ENCODE measurements around the gene VAMP5. TPM values are rescaled to one million over a fixed set of nuclear protein-coding genes. Genes with fewer than 3 reads are reported as not detected.
"Not testable (repeated sequence)": the region's sequence is repeated elsewhere in the genome, so short reads cannot be mapped to it uniquely, and the experiment has no call there.

The VAMP5 gene
- total RNA-seq, 1 donor from 2014 or later, result 8.8 TPM

DNA sequence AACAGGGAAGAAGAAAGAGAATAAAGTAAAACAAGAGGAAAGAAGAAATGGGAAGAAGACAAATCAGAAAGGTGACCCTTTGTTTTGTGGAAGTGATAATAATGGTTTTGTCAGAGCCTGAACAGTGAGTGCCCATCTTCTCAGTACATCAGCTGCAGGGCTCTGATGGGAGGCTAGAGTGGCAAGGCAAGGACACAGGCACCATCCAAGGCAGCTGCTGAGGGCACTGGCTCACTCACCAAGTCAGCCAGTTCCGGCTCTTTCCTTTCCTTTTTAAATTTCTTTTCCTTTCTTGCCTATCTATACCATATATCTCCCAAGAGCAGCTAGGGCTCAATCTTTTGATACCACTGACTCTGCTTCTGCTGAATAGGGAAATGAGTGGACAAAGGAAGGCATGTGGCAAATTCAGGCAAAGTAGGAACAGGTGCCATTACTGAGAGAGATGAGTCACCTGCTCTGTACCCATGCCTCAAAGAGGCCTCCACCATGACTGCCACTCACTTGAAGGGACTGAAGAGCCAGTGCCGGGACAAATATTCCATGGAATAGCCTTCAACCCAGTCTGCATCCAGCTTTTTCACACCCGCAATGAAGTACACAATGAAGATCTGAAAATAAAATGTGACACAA is 29.1 kb upstream of the VAMP5 start:
- Mint-ChIP-seq H3K4me1 (peaks cover 13% of the 10 kb centered on the region), H3K27me3 (no peaks in the 10 kb centered on the region), H3K4me3 (no peak overlapping the region), H3K9me3 (no peaks in the 10 kb centered on the region), H3K36me3 (ENCODE audit: low read depth) (peaks cover 87% of the 10 kb centered on the region), H3K27ac (no peak overlapping the region)
- DNase-seq, result no peak
- ATAC-seq (ENCODE audit: low read depth), result no peak
- ChIA-PET CTCF (interaction anchor here (1.0 to 8.4 kb wide), 3 partner anchors 15 to 164 kb away, joined by 3 to 162 read pairs (median 3); partner anchors contain the start of gene SH2D6), POLR2A (interaction anchor here (0.8 to 8.2 kb wide), 2 partner anchors 14 to 227 kb away, joined by 3 to 84 read pairs; partner anchors contain the start of genes MAT2A and TGOLN2)
- intact Hi-C loops (cut with micrococcal nuclease), result no loop called here
- TF ChIP-seq, protein P1, sequence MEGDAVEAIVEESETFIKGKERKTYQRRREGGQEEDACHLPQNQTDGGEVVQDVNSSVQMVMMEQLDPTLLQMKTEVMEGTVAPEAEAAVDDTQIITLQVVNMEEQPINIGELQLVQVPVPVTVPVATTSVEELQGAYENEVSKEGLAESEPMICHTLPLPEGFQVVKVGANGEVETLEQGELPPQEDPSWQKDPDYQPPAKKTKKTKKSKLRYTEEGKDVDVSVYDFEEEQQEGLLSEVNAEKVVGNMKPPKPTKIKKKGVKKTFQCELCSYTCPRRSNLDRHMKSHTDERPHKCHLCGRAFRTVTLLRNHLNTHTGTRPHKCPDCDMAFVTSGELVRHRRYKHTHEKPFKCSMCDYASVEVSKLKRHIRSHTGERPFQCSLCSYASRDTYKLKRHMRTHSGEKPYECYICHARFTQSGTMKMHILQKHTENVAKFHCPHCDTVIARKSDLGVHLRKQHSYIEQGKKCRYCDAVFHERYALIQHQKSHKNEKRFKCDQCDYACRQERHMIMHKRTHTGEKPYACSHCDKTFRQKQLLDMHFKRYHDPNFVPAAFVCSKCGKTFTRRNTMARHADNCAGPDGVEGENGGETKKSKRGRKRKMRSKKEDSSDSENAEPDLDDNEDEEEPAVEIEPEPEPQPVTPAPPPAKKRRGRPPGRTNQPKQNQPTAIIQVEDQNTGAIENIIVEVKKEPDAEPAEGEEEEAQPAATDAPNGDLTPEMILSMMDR (IDR thresholded peaks at IDR 0.05), result no peak

DNA sequence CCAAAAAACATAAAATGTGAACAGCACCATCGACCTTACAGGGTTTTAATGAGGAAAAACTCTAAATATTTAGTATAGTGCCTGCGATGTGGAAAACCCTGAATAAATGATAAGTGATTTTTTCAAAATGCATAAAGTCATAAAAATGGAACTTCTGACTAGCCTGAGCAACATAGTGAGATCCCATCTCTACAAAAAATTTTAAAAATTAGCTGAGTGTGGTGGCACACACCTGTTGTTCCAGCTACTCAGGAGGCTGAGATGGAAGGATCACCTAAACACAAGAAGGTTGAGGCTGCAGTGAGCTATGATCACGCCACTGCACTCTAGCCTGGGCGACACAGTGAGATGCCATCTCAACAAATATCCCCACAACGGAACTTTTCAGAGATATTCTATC is 27.1 kb upstream of the VAMP5 start:
- Mint-ChIP-seq H3K4me3 (no peak overlapping the region), H3K4me1 (peaks cover 25% of the 10 kb centered on the region), H3K27ac (no peak overlapping the region), H3K36me3 (ENCODE audit: low read depth) (peaks cover 74% of the 10 kb centered on the region), H3K9me3 (no peaks in the 10 kb centered on the region), H3K27me3 (no peaks in the 10 kb centered on the region)
- intact Hi-C loops (cut with micrococcal nuclease), result no loop called here
- POLR2A ChIA-PET, result interaction anchor here (1.1 to 8.2 kb wide), 5 partner anchors 17 to 230 kb away, joined by 3 to 84 read pairs (median 8); partner anchors contain the start of genes MAT2A, SH2D6 and TGOLN2
- no peak for ATAC-seq (ENCODE audit: low read depth)
- CTCF ChIA-PET, result interaction anchor here (1.2 to 8.4 kb wide), 2 partner anchors 137 to 165 kb away, joined by 4 to 162 read pairs; partner anchors contain the start of gene SH2D6
- no peak for DNase-seq
- TF ChIP-seq, protein P1 (IDR thresholded peaks at IDR 0.05), result no peak

DNA sequence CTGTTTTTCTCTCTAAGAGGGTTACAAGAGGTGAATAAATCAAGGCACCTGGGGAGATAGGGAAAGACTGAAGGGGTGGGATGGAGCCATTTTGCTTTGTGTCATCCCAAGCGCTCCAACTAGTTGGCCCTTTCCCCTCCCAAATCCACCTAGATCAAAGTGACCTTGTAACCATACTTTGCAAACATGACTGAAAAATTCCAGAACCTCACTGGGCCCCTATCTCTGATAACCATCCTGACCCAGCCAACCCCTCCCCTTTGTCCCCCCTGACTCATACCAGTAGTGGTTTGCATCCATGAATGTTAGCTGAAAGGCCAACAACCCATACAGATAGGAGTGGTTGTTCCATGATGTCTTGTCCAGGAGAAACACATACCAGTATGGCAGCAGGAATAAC is 26.1 kb upstream of the VAMP5 start:
- Mint-ChIP-seq H3K27ac (no peak overlapping the region), H3K9me3 (no peaks in the 10 kb centered on the region), H3K27me3 (no peaks in the 10 kb centered on the region), H3K4me3 (no peak overlapping the region), H3K4me1 (peaks cover 27% of the 10 kb centered on the region), H3K36me3 (ENCODE audit: low read depth) (peaks cover 64% of the 10 kb centered on the region)
- intact Hi-C loops (cut with micrococcal nuclease), result no loop called here
- CTCF ChIA-PET, result no interaction called here
- DNase-seq (no peak), ATAC-seq (ENCODE audit: low read depth) (no peak)
- TF ChIP-seq, protein P1 (IDR thresholded peaks at IDR 0.05), result no peak
- POLR2A ChIA-PET, result interaction anchor here (1.0 to 5.5 kb wide), 3 partner anchors 10 to 29 kb away, joined by 3 to 68 read pairs (median 3); partner anchors contain the start of gene MAT2A

DNA sequence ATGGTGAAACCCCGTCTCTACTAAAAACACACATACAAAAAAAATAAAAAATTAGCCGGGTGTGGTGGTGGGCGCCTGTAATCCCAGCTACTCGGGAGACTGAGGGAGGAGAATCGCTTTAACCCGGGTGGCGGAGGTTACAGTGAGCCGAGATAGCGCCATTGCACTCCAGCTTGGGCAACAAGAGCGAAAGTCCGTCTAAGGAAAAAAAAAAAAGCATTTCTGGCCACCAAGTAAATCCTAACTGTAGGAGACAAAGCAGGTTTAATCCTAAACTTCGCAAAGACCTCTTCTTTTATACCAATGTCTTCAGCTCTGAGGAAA is 23.9 kb upstream of the VAMP5 start:
- Mint-ChIP-seq H3K36me3 (ENCODE audit: low read depth) (peaks cover 43% of the 10 kb centered on the region), H3K4me3 (peak overlapping the region; percentile 98), H3K4me1 (peaks cover 38% of the 10 kb centered on the region), H3K27ac (peak overlapping the region; percentile 98)
- not testable (repeated sequence) for H3K27me3 Mint-ChIP-seq; H3K9me3 Mint-ChIP-seq; DNase-seq; ATAC-seq (ENCODE audit: low read depth)
- CTCF ChIA-PET, result interaction anchor here (0.6 to 2.1 kb wide), 4 partner anchors 8 to 167 kb away, joined by 3 to 12 read pairs (median 6); no protein-coding TSS in a partner anchor
- intact Hi-C loops (cut with micrococcal nuclease), result loop anchor here (2.0 kb wide), 2 partner anchors 142 to 232 kb away; partner anchors contain the start of gene SH2D6
- POLR2A ChIA-PET, result interaction anchor here (0.6 to 5.5 kb wide), 18 partner anchors 8 to 232 kb away, joined by 3 to 68 read pairs (median 8); partner anchors contain the start of genes C2orf68, ELMOD3, MAT2A and RETSAT

DNA sequence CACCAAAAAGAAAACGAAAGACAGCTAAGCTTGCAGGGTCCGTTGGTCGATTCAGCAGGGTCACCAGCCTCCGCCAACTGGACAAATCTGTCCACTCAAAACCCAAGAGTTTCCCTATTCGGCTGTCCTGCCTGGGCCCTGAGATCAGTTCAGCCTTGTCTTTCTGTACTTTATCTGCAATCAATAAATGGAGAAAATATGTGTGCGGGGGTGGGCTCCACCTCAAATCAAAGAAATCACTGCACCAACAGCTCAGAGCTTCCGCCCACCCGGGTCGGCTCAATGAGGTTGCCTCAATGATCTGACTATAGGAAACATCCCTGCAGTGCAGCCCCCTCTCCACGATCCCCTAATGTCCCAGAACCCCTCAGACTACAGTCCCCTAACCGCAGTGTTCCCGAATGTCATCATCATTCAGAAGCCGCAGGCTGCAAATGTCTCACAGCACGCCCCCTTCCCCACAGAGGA is 23.4 kb upstream of the VAMP5 start:
- ChIA-PET CTCF (interaction anchor here (0.6 to 2.1 kb wide), 4 partner anchors 9 to 167 kb away, joined by 3 to 12 read pairs (median 6); no protein-coding TSS in a partner anchor), POLR2A (interaction anchor here (0.5 to 5.5 kb wide), 22 partner anchors 9 to 640 kb away, joined by 3 to 68 read pairs (median 6); partner anchors contain the start of genes C2orf68, ELMOD3, MAT2A and RETSAT)
- H3K36me3 Mint-ChIP-seq (ENCODE audit: low read depth), result peaks cover 40% of the 10 kb centered on the region
- H3K4me3 Mint-ChIP-seq, result peak overlapping the region; percentile 98
- DNase-seq, result no peak
- no peak for ATAC-seq (ENCODE audit: low read depth)
- H3K4me1 Mint-ChIP-seq, result peaks cover 38% of the 10 kb centered on the region
- intact Hi-C loops (cut with micrococcal nuclease), result loop anchor here (1.0 to 2.0 kb wide), 9 partner anchors 9 to 232 kb away; partner anchors contain the start of genes C2orf68, ELMOD3, MAT2A and RETSAT
- peak overlapping the region; percentile 98 for H3K27ac Mint-ChIP-seq
- TF ChIP-seq, protein P1 (IDR thresholded peaks at IDR 0.05), result no peak
- no peaks in the 10 kb centered on the region for H3K9me3 Mint-ChIP-seq
- H3K27me3 Mint-ChIP-seq, result no peaks in the 10 kb centered on the region

Data from activated B cell treated with CpG ODN at 0.5 μM for 24 hours (primary cell).